Vagina (tissue), 2 donors: ENCODE results near the gene CNTN5. TPM values are rescaled to one million over a fixed set of nuclear protein-coding genes. Genes with fewer than 3 reads are reported as not detected.

Experiments
- DNase-seq, 2 donors: peaks; one replicate each; pipeline ENCODE4 v3.0.0-alpha.2; 2017; ENCODE audit errors: extremely low spot score in 2 of 2
- H3K27ac ChIP-seq: fragments of 200-600 bp; sonication (generic); one replicate; pipeline ENCODE4 v1.5.1; 2019
- H3K27me3 ChIP-seq: fragments of 200-600 bp; sonication (generic); one replicate; pipeline ENCODE4 v1.5.1; 2019
- H3K36me3 ChIP-seq, 2 donors: fragments of 200-600 bp; sonication (generic); one replicate each; pipeline ENCODE4 v1.5.1; 2017 to 2019
- H3K4me1 ChIP-seq: fragments of 200-600 bp; sonication (generic); one replicate; pipeline ENCODE4 v1.5.1; 2019
- H3K4me3 ChIP-seq, 2 donors: fragments of 200-600 bp; sonication (generic); 1 replicate in 1 of 2; 2 replicates in 1 of 2; pipeline ENCODE4 v1.5.1; 2016 to 2019
- H3K9me3 ChIP-seq: fragments of 200-600 bp; sonication (generic); one replicate; pipeline ENCODE4 v1.5.1; 2019
- CTCF ChIP-seq, 3 experiments: fragments of 450-650 bp in 2 of 3; fragments of 200-600 bp in 1 of 3; sonication (generic) in 1 of 3; IDR thresholded peaks; one replicate each; pipeline ENCODE4 v1.5.1; 2017 to 2019; ENCODE audit warnings: antibody characterized with exemption in 3 of 3, mild to moderate bottlenecking in 2 of 3, moderate library complexity in 2 of 3
- POLR2A ChIP-seq, 2 donors: fragments of 450-650 bp; IDR thresholded peaks; one replicate each; pipeline ENCODE4 v1.6.1; 2017; ENCODE audit warnings: antibody characterized with exemption in 2 of 2, mild to moderate bottlenecking in 2 of 2, moderate library complexity in 2 of 2
- POLR2AphosphoS5 ChIP-seq, 2 donors: sonication (generic); formaldehyde crosslinking; IDR thresholded peaks; one replicate each; pipeline ENCODE4 v1.9.0; 2017; ENCODE audit warnings: antibody characterized with exemption in 2 of 2, mild to moderate bottlenecking in 2 of 2, low read depth in 1 of 2; ENCODE audit not compliant: insufficient read depth in 1 of 2
- intact Hi-C: fragments of 100-400 bp; cut with DNase I; formaldehyde crosslinking; loops from one replicate; pipeline ENCODE4 v1.15.1; 2023
- total RNA-seq: library from RNA; depleted of rRNA; stranded (reverse); fragments of >200 nt; gene quantifications from one replicate; pipeline ENCODE4 v1.2.3, GENCODE V29; 2016

Gene CNTN5
- total RNA-seq, 1 donor from 2014 or later, result 0.25 TPM

- H3K27ac ChIP-seq, result no peak overlapping the region
- DNase-seq, result no peak
- no peaks in the 10 kb centered on the region for H3K27me3 ChIP-seq
- H3K4me1 ChIP-seq, result no peaks in the 10 kb centered on the region
- no peaks in the 10 kb centered on the region for H3K36me3 ChIP-seq
- no peak overlapping the region for H3K4me3 ChIP-seq
- no peak for TF ChIP-seq CTCF (IDR thresholded peaks at IDR 0.05)
- no peaks in the 10 kb centered on the region for H3K9me3 ChIP-seq
- intact Hi-C loops, result no loop called here
Observed at GRCh38 chr11:100354736-100355135, 1334.0 kb downstream of the CNTN5 start.

GRCh38 chr11:100356035-100356434 is 1335.3 kb downstream of the CNTN5 start:
- TF ChIP-seq POLR2A (IDR thresholded peaks at IDR 0.05) (no peak), POLR2AphosphoS5 (IDR thresholded peaks at IDR 0.05; ENCODE audit: insufficient read depth in 1 of 2, low read depth in 1 of 2) (no peak), CTCF (IDR thresholded peaks at IDR 0.05) (no peak)
- DNase-seq, result no peak
- Histone ChIP-seq H3K36me3 (no peaks in the 10 kb centered on the region), H3K27me3 (no peaks in the 10 kb centered on the region), H3K4me3 (no peak overlapping the region), H3K27ac (no peak overlapping the region), H3K9me3 (no peaks in the 10 kb centered on the region), H3K4me1 (no peaks in the 10 kb centered on the region)
- intact Hi-C loops, result no loop called here

GRCh38 chr11:100359281-100359680 is 1338.5 kb downstream of the CNTN5 start:
- intact Hi-C loops, result no loop called here
- TF ChIP-seq POLR2A (IDR thresholded peaks at IDR 0.05) (no peak), POLR2AphosphoS5 (IDR thresholded peaks at IDR 0.05; ENCODE audit: insufficient read depth in 1 of 2, low read depth in 1 of 2) (no peak), CTCF (IDR thresholded peaks at IDR 0.05) (no peak)
- DNase-seq, result no peak
- H3K27ac ChIP-seq, result no peak overlapping the region
- no peaks in the 10 kb centered on the region for H3K9me3 ChIP-seq
- H3K4me3 ChIP-seq, result no peak overlapping the region
- H3K36me3 ChIP-seq, result no peaks in the 10 kb centered on the region
- no peaks in the 10 kb centered on the region for H3K27me3 ChIP-seq
- H3K4me1 ChIP-seq, result no peaks in the 10 kb centered on the region

- Histone ChIP-seq H3K27me3 (no peaks in the 10 kb centered on the region), H3K36me3 (no peaks in the 10 kb centered on the region), H3K4me3 (no peak overlapping the region), H3K27ac (no peak overlapping the region), H3K4me1 (no peaks in the 10 kb centered on the region), H3K9me3 (no peaks in the 10 kb centered on the region)
- no peak for DNase-seq
- TF ChIP-seq POLR2AphosphoS5 (IDR thresholded peaks at IDR 0.05; ENCODE audit: insufficient read depth in 1 of 2, low read depth in 1 of 2), result no peak
- TF ChIP-seq POLR2A (IDR thresholded peaks at IDR 0.05), result no peak
- intact Hi-C loops, result no loop called here
Observed at GRCh38 chr11:100367892-100368291, 1347.1 kb downstream of the CNTN5 start.

- H3K36me3 ChIP-seq, result no peaks in the 10 kb centered on the region
- intact Hi-C loops, result no loop called here
- H3K4me3 ChIP-seq, result no peak overlapping the region
- H3K9me3 ChIP-seq, result no peaks in the 10 kb centered on the region
- no peak for DNase-seq
- no peaks in the 10 kb centered on the region for H3K4me1 ChIP-seq
- no peak overlapping the region for H3K27ac ChIP-seq
- H3K27me3 ChIP-seq, result no peaks in the 10 kb centered on the region
- no peak for TF ChIP-seq CTCF (IDR thresholded peaks at IDR 0.05)
Observed at GRCh38 chr11:100383357-100383865, 1362.7 kb downstream of the CNTN5 start.

- H3K27ac ChIP-seq, result no peak overlapping the region
- no peaks in the 10 kb centered on the region for H3K9me3 ChIP-seq
- intact Hi-C loops, result no loop called here
- no peaks in the 10 kb centered on the region for H3K36me3 ChIP-seq
- H3K4me1 ChIP-seq, result no peaks in the 10 kb centered on the region
- DNase-seq, result no peak
- H3K4me3 ChIP-seq, result no peak overlapping the region
- no peak for TF ChIP-seq CTCF (IDR thresholded peaks at IDR 0.05)
- no peak for TF ChIP-seq POLR2AphosphoS5 (IDR thresholded peaks at IDR 0.05; ENCODE audit: insufficient read depth in 1 of 2, low read depth in 1 of 2)
- TF ChIP-seq POLR2A (IDR thresholded peaks at IDR 0.05), result no peak
- no peaks in the 10 kb centered on the region for H3K27me3 ChIP-seq
Observed at GRCh38 chr11:100396266-100396665, 1375.5 kb downstream of the CNTN5 start.
